Thyroid gland (tissue), 4 donors: ENCODE data around the gene PABPN1L. TPM values are rescaled to one million over a fixed set of nuclear protein-coding genes. Genes with fewer than 3 reads are reported as not detected.

Source experiments
- DNase-seq, 2 donors: peaks; one replicate each; pipeline ENCODE4 v3.0.0-alpha.2; 2019
- H3K27ac ChIP-seq, 3 donors: fragments of 200-600 bp; sonication (generic); 1 replicate in 2 of 3; 2 replicates in 1 of 3; pipeline ENCODE4 v1.5.1; 2016 to 2019; ENCODE audit warnings: mild to moderate bottlenecking in 1 of 3, moderate library complexity in 1 of 3
- H3K27me3 ChIP-seq: fragments of 200-600 bp; sonication (generic); one replicate; pipeline ENCODE4 v1.5.1; 2019
- H3K36me3 ChIP-seq, 2 donors: fragments of 200-600 bp; sonication (generic); one replicate each; pipeline ENCODE4 v1.5.1; 2016 to 2019
- H3K4me1 ChIP-seq, 2 donors: fragments of 200-600 bp; sonication (generic); one replicate each; pipeline ENCODE4 v1.5.1; 2017 to 2019
- H3K4me3 ChIP-seq, 3 donors: fragments of 200-600 bp; sonication (generic); replicated peaks in 1 of 3; 1 replicate in 2 of 3; 2 replicates in 1 of 3; pipeline ENCODE4 v1.5.1; 2016; ENCODE audit warnings: mild to moderate bottlenecking in 1 of 3
- H3K9me3 ChIP-seq: fragments of 200-600 bp; sonication (generic); one replicate; pipeline ENCODE4 v1.5.1; 2017
- POLR2A ChIP-seq, 2 donors: fragments of 450-650 bp; IDR thresholded peaks; one replicate each; pipeline ENCODE4 v1.6.1; 2017; ENCODE audit warnings: antibody characterized with exemption in 2 of 2, mild to moderate bottlenecking in 2 of 2, moderate library complexity in 1 of 2
- WGBS, 2 donors: methylation state at CpG; one replicate each; pipeline ENCODE4 v1.1.5; 2017; 5-methylcytosine and 5-hydroxymethylcytosine counted together
- intact Hi-C: fragments of 100-400 bp; cut with DNase I; formaldehyde crosslinking; loops from one replicate; pipeline ENCODE4 v1.15.1; 2023
- total RNA-seq, 4 donors: library from RNA; depleted of rRNA; stranded (reverse); fragments of >200 nt; gene quantifications; one replicate each; pipeline ENCODE4 v1.2.3, GENCODE V29; 2016
- TF ChIP-seq, protein P1 (sequence below), 6 experiments: fragments of 200-600 bp in 3 of 6; fragments of 450-650 bp in 3 of 6; sonication (generic) in 3 of 6; IDR thresholded peaks; one replicate each; pipeline ENCODE4 v1.5.1; 2016 to 2019; ENCODE audit warnings: antibody characterized with exemption in 6 of 6, mild to moderate bottlenecking in 2 of 6, inconsistent platforms in 1 of 6, moderate library complexity in 1 of 6

PABPN1L gene
- total RNA-seq, 4 donors from 2014 or later, result not detected

DNA sequence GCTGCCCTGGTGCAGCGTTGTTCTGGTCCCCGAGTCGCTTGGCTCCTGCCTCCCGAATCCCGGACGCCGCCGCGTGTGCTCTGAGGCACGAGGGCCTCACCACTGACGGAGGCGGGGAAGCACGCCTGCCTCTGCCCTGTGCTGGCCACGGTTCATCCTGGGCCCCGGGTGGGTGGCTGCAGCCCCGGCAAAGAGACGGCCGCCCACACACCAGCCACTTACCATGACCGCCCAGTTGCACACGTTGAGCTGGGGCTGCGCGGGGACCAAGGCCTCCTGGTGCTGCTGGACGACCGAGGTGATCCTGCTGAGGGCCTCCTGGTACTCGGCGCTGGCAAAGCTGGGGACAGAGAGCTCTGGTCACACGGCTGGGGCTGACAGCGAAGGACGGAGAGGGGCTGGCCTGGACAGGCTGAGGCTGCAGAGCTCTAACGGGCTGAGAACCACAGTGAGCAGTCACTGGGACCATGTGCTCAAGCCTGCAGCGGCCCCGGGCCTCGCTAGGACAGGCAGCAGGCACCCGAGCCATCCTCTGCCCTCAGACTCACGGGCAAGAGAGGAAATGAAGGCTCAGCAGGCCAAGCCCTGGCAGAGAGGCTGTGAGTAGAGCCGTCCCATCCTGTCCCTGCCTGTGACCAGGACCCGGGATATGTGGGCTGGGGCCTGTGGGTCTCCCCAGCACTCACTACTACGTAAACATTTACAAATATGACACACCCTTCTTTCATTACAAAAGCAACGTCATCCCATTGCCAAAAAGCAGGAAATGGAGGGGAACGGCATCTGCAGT lies 48.5 kb downstream of the PABPN1L start:
- H3K36me3 ChIP-seq, result no peaks in the 10 kb centered on the region
- WGBS, 2 donors, result 81 to 89% methylated on average over 17 to 21 of the region's 40 CpGs
- no peaks in the 10 kb centered on the region for H3K9me3 ChIP-seq
- peaks cover 0 to 3% of the 10 kb centered on the region in 2 donors for H3K4me1 ChIP-seq
- H3K27ac ChIP-seq, result no peak overlapping the region
- DNase-seq, result no peak
- H3K27me3 ChIP-seq, result no peaks in the 10 kb centered on the region
- H3K4me3 ChIP-seq, result no peak overlapping the region
- intact Hi-C loops, result loop anchor here (10.0 kb wide), 2 partner anchors 277 to 397 kb away; partner anchors contain the start of genes ACSF3 and ZNF778
- TF ChIP-seq, protein P1, sequence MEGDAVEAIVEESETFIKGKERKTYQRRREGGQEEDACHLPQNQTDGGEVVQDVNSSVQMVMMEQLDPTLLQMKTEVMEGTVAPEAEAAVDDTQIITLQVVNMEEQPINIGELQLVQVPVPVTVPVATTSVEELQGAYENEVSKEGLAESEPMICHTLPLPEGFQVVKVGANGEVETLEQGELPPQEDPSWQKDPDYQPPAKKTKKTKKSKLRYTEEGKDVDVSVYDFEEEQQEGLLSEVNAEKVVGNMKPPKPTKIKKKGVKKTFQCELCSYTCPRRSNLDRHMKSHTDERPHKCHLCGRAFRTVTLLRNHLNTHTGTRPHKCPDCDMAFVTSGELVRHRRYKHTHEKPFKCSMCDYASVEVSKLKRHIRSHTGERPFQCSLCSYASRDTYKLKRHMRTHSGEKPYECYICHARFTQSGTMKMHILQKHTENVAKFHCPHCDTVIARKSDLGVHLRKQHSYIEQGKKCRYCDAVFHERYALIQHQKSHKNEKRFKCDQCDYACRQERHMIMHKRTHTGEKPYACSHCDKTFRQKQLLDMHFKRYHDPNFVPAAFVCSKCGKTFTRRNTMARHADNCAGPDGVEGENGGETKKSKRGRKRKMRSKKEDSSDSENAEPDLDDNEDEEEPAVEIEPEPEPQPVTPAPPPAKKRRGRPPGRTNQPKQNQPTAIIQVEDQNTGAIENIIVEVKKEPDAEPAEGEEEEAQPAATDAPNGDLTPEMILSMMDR (IDR thresholded peaks at IDR 0.05), result no peak
- no peak for TF ChIP-seq POLR2A (IDR thresholded peaks at IDR 0.05)

DNA sequence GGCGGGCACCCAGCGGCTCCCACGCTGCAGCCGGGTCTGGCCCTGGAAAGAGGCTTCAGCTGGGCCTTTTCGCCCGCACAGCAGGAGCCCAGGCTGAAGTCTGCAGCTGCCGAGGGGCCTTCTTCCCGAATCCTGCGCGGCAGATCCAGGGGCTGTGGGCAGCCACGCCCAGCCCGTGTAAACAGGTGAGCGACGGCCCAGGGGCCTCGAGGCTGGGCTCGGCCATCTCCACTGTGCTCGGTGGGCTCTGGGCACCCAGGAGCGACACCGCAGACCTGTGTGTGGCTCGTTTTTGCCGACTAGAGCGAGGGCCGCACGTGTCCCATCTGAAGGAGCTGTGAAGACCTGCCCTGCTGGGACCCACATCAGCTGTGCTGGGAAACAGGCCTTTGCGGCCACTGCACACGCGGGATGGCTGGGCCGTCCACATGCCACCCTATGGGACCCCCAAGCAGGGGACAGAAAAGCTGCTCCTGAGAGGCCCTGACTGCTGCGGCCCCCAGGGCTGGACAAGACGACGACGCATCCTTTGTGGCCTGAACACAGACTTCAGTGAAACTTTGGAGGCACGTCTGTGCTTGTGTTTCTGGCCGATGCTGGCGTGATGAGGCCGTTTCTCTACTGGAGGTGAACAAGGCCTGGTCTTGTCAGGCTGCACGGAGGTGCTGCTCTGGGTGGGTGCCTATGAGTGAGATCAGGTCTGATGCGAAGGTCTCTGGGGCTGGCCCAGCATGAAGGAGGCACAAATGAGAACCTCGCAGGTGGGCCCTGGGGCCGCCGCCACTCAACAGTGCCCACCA lies 49.5 kb downstream of the PABPN1L start:
- peaks cover 6 to 11% of the 10 kb centered on the region in 2 donors for H3K4me1 ChIP-seq
- no peaks in the 10 kb centered on the region for H3K36me3 ChIP-seq
- H3K9me3 ChIP-seq, result no peaks in the 10 kb centered on the region
- H3K4me3 ChIP-seq, result no peak overlapping the region
- DNase-seq, result no peak
- H3K27ac ChIP-seq, result no peak overlapping the region
- H3K27me3 ChIP-seq, result no peaks in the 10 kb centered on the region
- TF ChIP-seq, protein P1 (IDR thresholded peaks at IDR 0.05), result no peak
- no peak for TF ChIP-seq POLR2A (IDR thresholded peaks at IDR 0.05)
- intact Hi-C loops, result loop anchor here (10.0 kb wide), 2 partner anchors 278 to 398 kb away; partner anchors contain the start of genes ACSF3 and ZNF778
- 87 to 93% methylated on average over 3 to 15 of the region's 41 CpGs for WGBS, 2 donors

DNA sequence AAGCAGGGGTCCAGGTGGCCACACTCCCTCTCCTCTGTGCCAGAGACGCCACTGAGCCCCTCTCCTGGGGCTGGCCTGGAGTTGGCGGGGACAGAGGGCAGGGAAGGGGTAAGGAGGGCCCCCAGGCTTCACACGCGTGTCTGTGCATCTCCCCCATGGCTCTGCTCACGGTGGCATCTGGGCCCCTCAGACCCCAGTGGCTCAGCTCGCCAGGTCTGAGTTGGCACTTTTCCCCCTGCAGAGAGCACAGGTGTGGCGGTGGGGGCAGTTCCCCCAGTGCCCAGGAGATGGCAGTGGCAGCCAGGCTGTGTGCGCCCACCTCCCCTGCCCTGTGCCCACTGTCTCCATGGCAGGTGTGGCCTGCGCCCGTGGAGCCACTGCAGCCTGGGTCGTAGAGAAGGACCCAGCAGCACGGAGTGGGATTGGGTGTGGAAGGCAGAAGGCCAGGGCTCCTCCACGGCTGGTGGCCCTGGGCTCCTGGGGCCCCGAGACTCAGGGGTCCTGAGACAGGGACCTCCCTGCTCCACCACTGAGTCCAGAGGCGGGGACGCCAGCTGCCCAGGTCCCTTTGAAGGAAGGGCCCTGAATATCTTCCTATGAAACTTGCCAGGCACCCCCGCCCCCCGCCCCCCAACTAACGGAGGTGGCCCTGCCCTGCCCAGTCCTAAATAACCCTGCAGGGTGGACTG lies 50.4 kb downstream of the PABPN1L start:
- WGBS, 2 donors, result 29 to 31% methylated on average over 4 to 9 of the region's 19 CpGs
- no peaks in the 10 kb centered on the region for H3K36me3 ChIP-seq
- H3K27me3 ChIP-seq, result no peaks in the 10 kb centered on the region
- no peak overlapping the region for H3K27ac ChIP-seq
- H3K9me3 ChIP-seq, result no peaks in the 10 kb centered on the region
- TF ChIP-seq, protein P1 (IDR thresholded peaks at IDR 0.05), result peak; percentile 18 to 72 (median 57)
- no peak for TF ChIP-seq POLR2A (IDR thresholded peaks at IDR 0.05)
- H3K4me3 ChIP-seq, result no peak overlapping the region
- intact Hi-C loops, result loop anchor here (10.0 kb wide), 2 partner anchors 279 to 399 kb away; partner anchors contain the start of genes ACSF3 and ZNF778
- H3K4me1 ChIP-seq, result peaks cover 8 to 12% of the 10 kb centered on the region in 2 donors
- peak; percentile 49 for DNase-seq

DNA sequence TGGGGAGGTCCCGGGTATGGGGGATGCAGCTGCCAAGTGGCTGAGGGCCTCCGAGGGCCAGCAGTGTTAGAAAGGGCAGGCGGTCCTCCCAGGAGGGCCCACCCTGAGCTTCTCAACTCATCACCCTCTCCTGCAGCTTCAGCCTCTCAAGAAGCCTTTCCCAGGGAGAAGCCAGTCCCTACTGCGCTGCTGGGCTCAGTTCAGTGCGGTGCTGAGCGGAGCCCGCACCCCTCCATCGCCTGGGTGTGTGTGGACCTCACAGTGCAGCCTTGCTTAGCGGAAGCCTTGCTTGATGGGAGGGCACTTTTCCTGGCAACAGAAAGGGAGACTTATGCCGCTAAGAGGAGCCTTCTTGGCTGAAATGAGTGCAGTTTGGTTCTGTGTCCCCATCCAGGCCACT lies 51.2 kb downstream of the PABPN1L start:
- no peaks in the 10 kb centered on the region for H3K9me3 ChIP-seq
- H3K4me1 ChIP-seq, result peaks cover 16 to 20% of the 10 kb centered on the region in 2 donors
- no peaks in the 10 kb centered on the region for H3K27me3 ChIP-seq
- no peak overlapping the region for H3K4me3 ChIP-seq
- WGBS, 2 donors, result 17 to 90% methylated on average over 1 to 6 of the region's 10 CpGs
- TF ChIP-seq POLR2A (IDR thresholded peaks at IDR 0.05), result no peak
- TF ChIP-seq, protein P1 (IDR thresholded peaks at IDR 0.05), result no peak
- no peak overlapping the region for H3K27ac ChIP-seq
- DNase-seq, result no peak
- H3K36me3 ChIP-seq, result no peaks in the 10 kb centered on the region
- intact Hi-C loops, result loop anchor here (10.0 kb wide), 2 partner anchors 280 to 400 kb away; partner anchors contain the start of genes ACSF3 and ZNF778
